HUES6 (cell line): ENCODE data around the gene CRHR2.
"Not testable (repeated sequence)": the region's sequence is repeated elsewhere in the genome, so short reads cannot be mapped to it uniquely, and the experiment has no call there.

Experiments used
- H3K27ac ChIP-seq: 2 replicates; pipeline ENCODE4 v1.7.0; 2013; ENCODE audit warnings: low read depth, mild to moderate bottlenecking, low read length, inconsistent platforms
- H3K27me3 ChIP-seq: 2 replicates; pipeline ENCODE4 v1.6.1; 2013; ENCODE audit warnings: low read length; ENCODE audit not compliant: control insufficient read depth, insufficient read depth
- H3K36me3 ChIP-seq: 2 replicates; pipeline ENCODE4 v1.6.1; 2013; ENCODE audit warnings: low read length; ENCODE audit not compliant: control insufficient read depth, insufficient read depth
- H3K4me1 ChIP-seq: 2 replicates; pipeline ENCODE4 v1.6.1; 2013; ENCODE audit warnings: low read length; ENCODE audit not compliant: control insufficient read depth, insufficient read depth
- H3K4me3 ChIP-seq: 2 replicates; pipeline ENCODE4 v1.5.1; 2013; ENCODE audit warnings: low read depth, low read length
- H3K9ac ChIP-seq: one replicate; pipeline ENCODE4 v1.6.1; 2013; ENCODE audit warnings: mild to moderate bottlenecking, low read length
- H3K9me3 ChIP-seq: 2 replicates; pipeline ENCODE4 v1.6.1; 2013; ENCODE audit warnings: low read depth, low read length; ENCODE audit not compliant: control insufficient read depth, insufficient read depth

CRHR2 gene

GRCh38 chr7:30722187-30722586, 39.9 kb upstream of the CRHR2 start:
- peaks cover 38% of the 10 kb centered on the region for H3K9me3 ChIP-seq
- H3K4me3 ChIP-seq, result no peak overlapping the region
- H3K27ac ChIP-seq, result no peak overlapping the region
- no peaks in the 10 kb centered on the region for H3K36me3 ChIP-seq
- H3K27me3 ChIP-seq, result peaks cover 3% of the 10 kb centered on the region; the same call in 1 of the 2 replicates
- no peak overlapping the region for H3K9ac ChIP-seq
- H3K4me1 ChIP-seq, result peaks cover 9% of the 10 kb centered on the region

GRCh38 chr7:30721211-30721610, 39.0 kb upstream of the CRHR2 start:
- Histone ChIP-seq H3K9me3 (peaks cover 42% of the 10 kb centered on the region), H3K27me3 (peaks cover 3% of the 10 kb centered on the region; the same call in 1 of the 2 replicates), H3K27ac (no peak overlapping the region), H3K36me3 (no peaks in the 10 kb centered on the region), H3K9ac (no peak overlapping the region), H3K4me3 (no peak overlapping the region), H3K4me1 (no peaks in the 10 kb centered on the region)

GRCh38 chr7:30719434-30719833, 37.2 kb upstream of the CRHR2 start:
- H3K9me3 ChIP-seq, result peaks cover 42% of the 10 kb centered on the region
- not testable (repeated sequence) for H3K27me3 ChIP-seq, H3K9ac ChIP-seq, H3K4me1 ChIP-seq, H3K4me3 ChIP-seq, H3K36me3 ChIP-seq, H3K27ac ChIP-seq

DNA sequence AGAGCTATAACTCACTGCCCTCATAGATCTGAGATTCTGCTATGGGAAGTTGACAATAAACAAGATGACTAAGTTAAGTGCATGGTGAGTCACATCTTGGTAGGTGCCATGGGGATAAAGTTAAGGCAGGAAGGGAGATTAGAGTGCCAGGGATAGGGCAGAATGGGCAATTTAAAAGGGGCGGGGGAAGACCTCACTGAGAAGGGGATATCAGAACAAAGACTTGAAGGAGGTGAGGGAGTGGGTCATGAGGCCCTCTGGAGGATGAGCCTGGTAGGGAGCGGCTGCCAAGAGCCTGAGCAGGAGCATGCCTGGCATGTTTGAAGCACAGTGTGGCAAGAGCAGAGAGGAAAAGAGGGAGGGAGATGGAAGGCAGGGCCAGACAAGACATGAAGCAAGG, 34.9 kb upstream of the CRHR2 start:
- H3K27ac ChIP-seq, result no peak overlapping the region
- H3K4me1 ChIP-seq, result no peaks in the 10 kb centered on the region
- H3K27me3 ChIP-seq, result no peaks in the 10 kb centered on the region
- H3K9ac ChIP-seq, result no peak overlapping the region
- no peak overlapping the region for H3K4me3 ChIP-seq
- H3K36me3 ChIP-seq, result no peaks in the 10 kb centered on the region
- H3K9me3 ChIP-seq, result peaks cover 42% of the 10 kb centered on the region

GRCh38 chr7:30714129-30714528, 31.9 kb upstream of the CRHR2 start:
- no peaks in the 10 kb centered on the region for H3K27me3 ChIP-seq
- no peak overlapping the region for H3K27ac ChIP-seq
- H3K4me3 ChIP-seq, result no peak overlapping the region
- peaks cover 4% of the 10 kb centered on the region for H3K4me1 ChIP-seq
- no peaks in the 10 kb centered on the region for H3K36me3 ChIP-seq
- peaks cover 22% of the 10 kb centered on the region for H3K9me3 ChIP-seq
- H3K9ac ChIP-seq, result no peak overlapping the region

- H3K9ac ChIP-seq, result no peak overlapping the region
- H3K36me3 ChIP-seq, result no peaks in the 10 kb centered on the region
- H3K4me1 ChIP-seq, result peaks cover 5% of the 10 kb centered on the region
- no peak overlapping the region for H3K27ac ChIP-seq
- peaks cover 14% of the 10 kb centered on the region for H3K9me3 ChIP-seq
- H3K27me3 ChIP-seq, result no peaks in the 10 kb centered on the region
- no peak overlapping the region for H3K4me3 ChIP-seq
Observed at GRCh38 chr7:30713392-30713791, 31.1 kb upstream of the CRHR2 start.

DNA sequence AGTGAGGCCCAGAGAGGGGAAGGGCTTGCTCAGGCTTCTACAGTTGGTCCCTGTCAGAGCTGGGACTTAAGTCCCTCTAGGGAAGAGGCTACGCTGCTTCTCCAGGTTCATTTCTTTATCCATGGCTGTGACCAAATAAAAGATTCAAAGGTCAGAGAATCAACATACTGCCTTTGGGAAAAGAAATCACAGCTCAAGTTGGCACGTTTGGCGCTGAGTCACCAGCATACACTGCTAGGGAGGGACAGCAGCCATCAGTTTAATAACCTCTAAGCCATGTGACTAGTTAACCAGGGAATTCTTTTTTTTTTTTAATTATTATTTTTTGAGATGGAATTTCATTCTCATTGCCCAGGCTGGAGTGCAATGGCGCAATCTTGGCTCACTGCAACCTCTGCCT, 28.4 kb upstream of the CRHR2 start:
- H3K9me3 ChIP-seq, result no peaks in the 10 kb centered on the region
- no peak overlapping the region for H3K4me3 ChIP-seq
- H3K27ac ChIP-seq, result no peak overlapping the region
- H3K4me1 ChIP-seq, result peaks cover 5% of the 10 kb centered on the region
- H3K27me3 ChIP-seq, result no peaks in the 10 kb centered on the region
- no peaks in the 10 kb centered on the region for H3K36me3 ChIP-seq
- H3K9ac ChIP-seq, result no peak overlapping the region

GRCh38 chr7:30709549-30709948, 27.3 kb upstream of the CRHR2 start:
- Histone ChIP-seq H3K4me3 (no peak overlapping the region), H3K9ac (no peak overlapping the region), H3K27ac (no peak overlapping the region), H3K27me3 (no peaks in the 10 kb centered on the region), H3K4me1 (peaks cover 5% of the 10 kb centered on the region), H3K9me3 (no peaks in the 10 kb centered on the region), H3K36me3 (no peaks in the 10 kb centered on the region)

GRCh38 chr7:30708983-30709382, 26.7 kb upstream of the CRHR2 start:
- no peak overlapping the region for H3K27ac ChIP-seq
- no peaks in the 10 kb centered on the region for H3K36me3 ChIP-seq
- no peaks in the 10 kb centered on the region for H3K9me3 ChIP-seq
- H3K4me3 ChIP-seq, result no peak overlapping the region
- no peaks in the 10 kb centered on the region for H3K27me3 ChIP-seq
- peaks cover 5% of the 10 kb centered on the region for H3K4me1 ChIP-seq
- H3K9ac ChIP-seq, result no peak overlapping the region

DNA sequence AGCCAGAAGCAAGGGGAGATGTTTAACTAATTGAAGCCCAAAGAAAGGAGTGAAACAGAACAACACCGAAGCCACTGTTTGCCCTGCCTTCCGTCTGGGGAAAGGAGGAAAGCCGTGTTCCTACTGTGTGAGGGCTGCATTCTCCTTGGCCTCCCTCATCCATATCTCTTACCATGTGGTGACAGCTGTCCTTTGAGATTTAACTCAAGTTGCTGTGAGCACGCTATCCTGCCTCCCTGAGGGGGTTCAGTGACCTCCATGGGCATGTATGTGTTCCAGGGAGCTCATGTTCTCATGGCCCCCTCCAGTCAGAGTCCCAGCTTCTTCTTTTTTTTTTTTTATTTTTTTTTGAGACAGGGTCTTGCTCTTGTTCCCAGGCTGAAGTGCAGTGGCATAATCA, 26.2 kb upstream of the CRHR2 start:
- Histone ChIP-seq H3K9me3 (no peaks in the 10 kb centered on the region), H3K4me3 (no peak overlapping the region), H3K9ac (no peak overlapping the region), H3K4me1 (peaks cover 5% of the 10 kb centered on the region), H3K27me3 (no peaks in the 10 kb centered on the region), H3K27ac (no peak overlapping the region), H3K36me3 (no peaks in the 10 kb centered on the region)

DNA sequence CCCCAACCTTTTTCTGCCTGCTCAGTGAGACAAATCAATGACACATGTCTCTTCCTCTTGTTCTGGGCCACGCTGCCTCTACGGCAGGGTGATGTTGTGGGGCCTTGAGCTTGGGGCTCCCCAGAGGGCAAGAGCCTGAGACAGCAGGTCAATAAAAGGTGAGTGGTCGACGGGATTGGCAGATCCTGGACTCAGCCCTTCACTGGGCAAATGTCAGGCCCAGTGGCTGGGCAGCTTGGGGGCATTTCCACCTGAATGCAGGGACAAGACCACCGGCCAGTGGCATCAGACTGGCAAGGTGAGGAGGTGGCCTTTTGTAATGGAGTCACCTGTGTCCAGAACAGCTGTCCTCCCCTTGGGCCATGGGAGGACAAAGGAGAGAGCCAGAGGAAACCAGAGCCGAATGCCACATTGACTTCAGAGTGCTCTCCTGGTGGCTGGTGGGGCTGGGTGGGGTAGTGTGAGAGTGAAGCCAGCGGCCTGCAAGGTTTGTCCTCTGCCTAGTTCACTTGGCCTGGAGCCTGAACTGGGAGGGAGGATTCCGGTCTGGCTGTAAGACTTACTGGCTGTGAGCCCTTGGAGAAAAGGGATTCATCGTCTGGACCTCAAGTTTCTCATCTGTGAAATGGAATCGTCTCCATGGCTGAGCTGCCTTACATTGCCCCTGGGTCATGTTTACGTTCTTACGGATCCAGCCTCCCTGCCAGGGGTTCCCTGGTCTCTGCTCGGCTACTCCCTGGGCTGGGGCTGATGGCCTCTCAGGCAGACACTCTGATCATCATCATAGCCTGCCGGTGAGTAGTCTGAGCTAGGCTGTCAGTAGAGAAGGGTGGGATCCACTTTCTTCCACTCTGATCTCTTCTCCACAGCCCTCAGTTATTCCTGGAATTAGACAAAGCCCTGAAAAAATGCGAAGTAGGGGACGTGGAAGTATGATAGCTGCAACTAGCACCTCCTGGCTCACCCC, 25.4 kb upstream of the CRHR2 start:
- Histone ChIP-seq H3K9ac (no peak overlapping the region), H3K4me1 (peaks cover 5% of the 10 kb centered on the region), H3K36me3 (no peaks in the 10 kb centered on the region), H3K9me3 (no peaks in the 10 kb centered on the region), H3K4me3 (no peak overlapping the region), H3K27me3 (no peaks in the 10 kb centered on the region), H3K27ac (no peak overlapping the region)
